ENCODE data around the gene BCR. TPM values are rescaled to one million over a fixed set of nuclear protein-coding genes. Genes with fewer than 3 reads are reported as not detected.
A peak's percentile ranks its signal among the peaks of the same experiment; 100 is the strongest.

BCR gene
- total and polyA plus RNA-seq, 2 of the 13 experiments (the other 11 are each of a cell fraction or from before 2014, with no cell fraction given), result 19.9 to 33.6 TPM

DNA sequence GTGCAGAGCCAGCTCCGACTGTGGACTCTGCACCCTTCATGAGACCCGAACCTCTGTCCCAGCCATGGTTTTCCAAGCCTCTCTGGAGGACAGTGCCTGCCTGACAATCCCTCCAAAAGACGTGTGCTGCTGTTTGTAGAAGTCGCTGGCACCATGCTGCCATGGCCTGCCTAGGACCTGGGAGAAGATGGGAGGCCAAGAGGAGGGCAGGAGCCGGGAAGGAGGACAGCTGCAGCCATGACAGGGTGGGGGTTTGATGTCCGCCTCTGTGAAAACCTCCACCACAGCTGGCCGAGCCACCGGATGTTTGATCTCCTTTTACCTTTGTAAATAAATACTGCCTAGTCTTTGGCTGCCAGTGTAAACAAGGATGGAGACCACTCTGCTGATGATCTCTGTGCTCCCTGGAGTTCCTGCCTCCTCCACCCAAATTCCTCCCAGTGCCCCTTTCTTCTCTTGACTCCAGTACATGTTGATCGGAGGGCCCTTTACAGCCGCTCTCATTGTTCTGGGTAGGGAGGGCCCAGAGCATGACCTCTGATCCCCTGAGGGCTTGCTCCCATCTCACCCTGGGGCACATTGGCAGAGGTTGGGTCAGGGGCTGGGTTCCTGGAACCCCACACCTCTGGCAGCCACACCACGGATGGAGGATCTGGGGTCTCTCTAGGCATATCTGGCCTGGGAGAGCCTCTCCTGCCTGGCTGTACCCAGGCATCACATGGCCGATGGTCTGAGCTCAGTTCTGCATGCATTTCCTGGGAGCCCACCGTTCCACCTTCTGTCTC, 66.9 kb downstream of the BCR start (continued):
- TF ChIP-seq, protein P1, sequence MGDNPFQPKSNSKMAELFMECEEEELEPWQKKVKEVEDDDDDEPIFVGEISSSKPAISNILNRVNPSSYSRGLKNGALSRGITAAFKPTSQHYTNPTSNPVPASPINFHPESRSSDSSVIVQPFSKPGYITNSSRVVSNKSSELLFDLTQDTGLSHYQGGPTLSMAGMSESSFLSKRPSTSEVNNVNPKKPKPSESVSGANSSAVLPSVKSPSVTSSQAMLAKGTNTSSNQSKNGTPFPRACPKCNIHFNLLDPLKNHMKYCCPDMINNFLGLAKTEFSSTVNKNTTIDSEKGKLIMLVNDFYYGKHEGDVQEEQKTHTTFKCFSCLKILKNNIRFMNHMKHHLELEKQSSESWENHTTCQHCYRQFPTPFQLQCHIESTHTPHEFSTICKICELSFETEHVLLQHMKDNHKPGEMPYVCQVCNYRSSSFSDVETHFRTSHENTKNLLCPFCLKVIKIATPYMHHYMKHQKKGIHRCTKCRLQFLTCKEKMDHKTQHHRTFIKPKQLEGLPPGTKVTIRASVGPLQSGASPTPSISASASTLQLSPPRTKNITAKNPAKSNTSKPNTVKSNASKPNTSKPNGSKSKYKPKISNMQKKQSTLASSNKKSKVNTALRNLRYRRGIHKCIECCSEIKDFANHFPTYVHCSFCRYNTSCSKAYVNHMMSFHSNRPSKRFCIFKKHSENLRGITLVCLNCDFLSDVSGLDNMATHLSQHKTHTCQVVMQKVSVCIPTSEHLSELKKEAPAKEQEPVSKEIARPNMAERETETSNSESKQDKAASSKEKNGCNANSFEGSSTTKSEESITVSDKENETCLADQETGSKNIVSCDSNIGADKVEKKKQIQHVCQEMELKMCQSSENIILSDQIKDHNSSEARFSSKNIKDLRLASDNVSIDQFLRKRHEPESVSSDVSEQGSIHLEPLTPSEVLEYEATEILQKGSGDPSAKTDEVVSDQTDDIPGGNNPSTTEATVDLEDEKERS (CRISPR knock-in tag; IDR thresholded peaks at IDR 0.05), result peak; percentile 42; the same call in 1 of the 2 replicates
- TF ChIP-seq, protein P2, sequence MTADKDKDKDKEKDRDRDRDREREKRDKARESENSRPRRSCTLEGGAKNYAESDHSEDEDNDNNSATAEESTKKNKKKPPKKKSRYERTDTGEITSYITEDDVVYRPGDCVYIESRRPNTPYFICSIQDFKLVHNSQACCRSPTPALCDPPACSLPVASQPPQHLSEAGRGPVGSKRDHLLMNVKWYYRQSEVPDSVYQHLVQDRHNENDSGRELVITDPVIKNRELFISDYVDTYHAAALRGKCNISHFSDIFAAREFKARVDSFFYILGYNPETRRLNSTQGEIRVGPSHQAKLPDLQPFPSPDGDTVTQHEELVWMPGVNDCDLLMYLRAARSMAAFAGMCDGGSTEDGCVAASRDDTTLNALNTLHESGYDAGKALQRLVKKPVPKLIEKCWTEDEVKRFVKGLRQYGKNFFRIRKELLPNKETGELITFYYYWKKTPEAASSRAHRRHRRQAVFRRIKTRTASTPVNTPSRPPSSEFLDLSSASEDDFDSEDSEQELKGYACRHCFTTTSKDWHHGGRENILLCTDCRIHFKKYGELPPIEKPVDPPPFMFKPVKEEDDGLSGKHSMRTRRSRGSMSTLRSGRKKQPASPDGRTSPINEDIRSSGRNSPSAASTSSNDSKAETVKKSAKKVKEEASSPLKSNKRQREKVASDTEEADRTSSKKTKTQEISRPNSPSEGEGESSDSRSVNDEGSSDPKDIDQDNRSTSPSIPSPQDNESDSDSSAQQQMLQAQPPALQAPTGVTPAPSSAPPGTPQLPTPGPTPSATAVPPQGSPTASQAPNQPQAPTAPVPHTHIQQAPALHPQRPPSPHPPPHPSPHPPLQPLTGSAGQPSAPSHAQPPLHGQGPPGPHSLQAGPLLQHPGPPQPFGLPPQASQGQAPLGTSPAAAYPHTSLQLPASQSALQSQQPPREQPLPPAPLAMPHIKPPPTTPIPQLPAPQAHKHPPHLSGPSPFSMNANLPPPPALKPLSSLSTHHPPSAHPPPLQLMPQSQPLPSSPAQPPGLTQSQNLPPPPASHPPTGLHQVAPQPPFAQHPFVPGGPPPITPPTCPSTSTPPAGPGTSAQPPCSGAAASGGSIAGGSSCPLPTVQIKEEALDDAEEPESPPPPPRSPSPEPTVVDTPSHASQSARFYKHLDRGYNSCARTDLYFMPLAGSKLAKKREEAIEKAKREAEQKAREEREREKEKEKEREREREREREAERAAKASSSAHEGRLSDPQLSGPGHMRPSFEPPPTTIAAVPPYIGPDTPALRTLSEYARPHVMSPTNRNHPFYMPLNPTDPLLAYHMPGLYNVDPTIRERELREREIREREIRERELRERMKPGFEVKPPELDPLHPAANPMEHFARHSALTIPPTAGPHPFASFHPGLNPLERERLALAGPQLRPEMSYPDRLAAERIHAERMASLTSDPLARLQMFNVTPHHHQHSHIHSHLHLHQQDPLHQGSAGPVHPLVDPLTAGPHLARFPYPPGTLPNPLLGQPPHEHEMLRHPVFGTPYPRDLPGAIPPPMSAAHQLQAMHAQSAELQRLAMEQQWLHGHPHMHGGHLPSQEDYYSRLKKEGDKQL (CRISPR knock-in tag; IDR thresholded peaks at IDR 0.05; ENCODE audit: low read depth), result no peak
- no peak for TF ChIP-seq POLR2A (IDR thresholded peaks at IDR 0.05; ENCODE audit: insufficient read depth in 1 of 2, low read depth in 2 of 2, low read length in 2 of 2)
- no peak for TF ChIP-seq ZFYVE20 (CRISPR knock-in tag; IDR thresholded peaks at IDR 0.05; ENCODE audit: borderline replicate concordance, low read depth)
- peak; percentile 56 for TF ChIP-seq YEATS4 (CRISPR knock-in tag; IDR thresholded peaks at IDR 0.05; ENCODE audit: borderline replicate concordance)
- TF ChIP-seq EED (CRISPR knock-in tag; IDR thresholded peaks at IDR 0.05), result no peak
- TF ChIP-seq, protein P3, sequence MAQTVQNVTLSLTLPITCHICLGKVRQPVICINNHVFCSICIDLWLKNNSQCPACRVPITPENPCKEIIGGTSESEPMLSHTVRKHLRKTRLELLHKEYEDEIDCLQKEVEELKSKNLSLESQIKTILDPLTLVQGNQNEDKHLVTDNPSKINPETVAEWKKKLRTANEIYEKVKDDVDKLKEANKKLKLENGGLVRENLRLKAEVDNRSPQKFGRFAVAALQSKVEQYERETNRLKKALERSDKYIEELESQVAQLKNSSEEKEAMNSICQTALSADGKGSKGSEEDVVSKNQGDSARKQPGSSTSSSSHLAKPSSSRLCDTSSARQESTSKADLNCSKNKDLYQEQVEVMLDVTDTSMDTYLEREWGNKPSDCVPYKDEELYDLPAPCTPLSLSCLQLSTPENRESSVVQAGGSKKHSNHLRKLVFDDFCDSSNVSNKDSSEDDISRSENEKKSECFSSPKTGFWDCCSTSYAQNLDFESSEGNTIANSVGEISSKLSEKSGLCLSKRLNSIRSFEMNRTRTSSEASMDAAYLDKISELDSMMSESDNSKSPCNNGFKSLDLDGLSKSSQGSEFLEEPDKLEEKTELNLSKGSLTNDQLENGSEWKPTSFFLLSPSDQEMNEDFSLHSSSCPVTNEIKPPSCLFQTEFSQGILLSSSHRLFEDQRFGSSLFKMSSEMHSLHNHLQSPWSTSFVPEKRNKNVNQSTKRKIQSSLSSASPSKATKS (CRISPR knock-in tag; IDR thresholded peaks at IDR 0.05), result no peak
- TF ChIP-seq SOX5 (CRISPR knock-in tag; IDR thresholded peaks at IDR 0.05; ENCODE audit: borderline replicate concordance), result peak; percentile 60; the same call in 1 of the 2 replicates
- TF ChIP-seq ARHGAP35 (CRISPR knock-in tag; IDR thresholded peaks at IDR 0.05; ENCODE audit: borderline replicate concordance), result no peak
- TF ChIP-seq, protein P4, sequence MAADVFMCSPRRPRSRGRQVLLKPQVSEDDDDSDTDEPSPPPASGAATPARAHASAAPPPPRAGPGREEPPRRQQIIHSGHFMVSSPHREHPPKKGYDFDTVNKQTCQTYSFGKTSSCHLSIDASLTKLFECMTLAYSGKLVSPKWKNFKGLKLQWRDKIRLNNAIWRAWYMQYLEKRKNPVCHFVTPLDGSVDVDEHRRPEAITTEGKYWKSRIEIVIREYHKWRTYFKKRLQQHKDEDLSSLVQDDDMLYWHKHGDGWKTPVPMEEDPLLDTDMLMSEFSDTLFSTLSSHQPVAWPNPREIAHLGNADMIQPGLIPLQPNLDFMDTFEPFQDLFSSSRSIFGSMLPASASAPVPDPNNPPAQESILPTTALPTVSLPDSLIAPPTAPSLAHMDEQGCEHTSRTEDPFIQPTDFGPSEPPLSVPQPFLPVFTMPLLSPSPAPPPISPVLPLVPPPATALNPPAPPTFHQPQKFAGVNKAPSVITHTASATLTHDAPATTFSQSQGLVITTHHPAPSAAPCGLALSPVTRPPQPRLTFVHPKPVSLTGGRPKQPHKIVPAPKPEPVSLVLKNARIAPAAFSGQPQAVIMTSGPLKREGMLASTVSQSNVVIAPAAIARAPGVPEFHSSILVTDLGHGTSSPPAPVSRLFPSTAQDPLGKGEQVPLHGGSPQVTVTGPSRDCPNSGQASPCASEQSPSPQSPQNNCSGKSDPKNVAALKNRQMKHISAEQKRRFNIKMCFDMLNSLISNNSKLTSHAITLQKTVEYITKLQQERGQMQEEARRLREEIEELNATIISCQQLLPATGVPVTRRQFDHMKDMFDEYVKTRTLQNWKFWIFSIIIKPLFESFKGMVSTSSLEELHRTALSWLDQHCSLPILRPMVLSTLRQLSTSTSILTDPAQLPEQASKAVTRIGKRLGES (CRISPR knock-in tag; IDR thresholded peaks at IDR 0.05; ENCODE audit: borderline replicate concordance), result no peak
- no peak for TF ChIP-seq NFE2 (CRISPR knock-in tag; IDR thresholded peaks at IDR 0.05)
- TF ChIP-seq CBX1 (IDR thresholded peaks at IDR 0.05; ENCODE audit: low read depth), result no peak
- peak; percentile 40; the same call in 1 of the 2 replicates for TF ChIP-seq BCL6 (CRISPR knock-in tag; IDR thresholded peaks at IDR 0.05)
- TF ChIP-seq NFE2L2 (IDR thresholded peaks at IDR 0.05; ENCODE audit: low read length), result no peak
- TF ChIP-seq ZNF501 (CRISPR knock-in tag; IDR thresholded peaks at IDR 0.05), result peak; percentile 74
